ENCODE results near the gene KIF17. TPM values are rescaled to one million over a fixed set of nuclear protein-coding genes. Genes with fewer than 3 reads are reported as not detected.

Gene KIF17
- total RNA-seq, 4 donors from 2014 or later = 2.0 to 12.4 (median 4.1) TPM

DNA sequence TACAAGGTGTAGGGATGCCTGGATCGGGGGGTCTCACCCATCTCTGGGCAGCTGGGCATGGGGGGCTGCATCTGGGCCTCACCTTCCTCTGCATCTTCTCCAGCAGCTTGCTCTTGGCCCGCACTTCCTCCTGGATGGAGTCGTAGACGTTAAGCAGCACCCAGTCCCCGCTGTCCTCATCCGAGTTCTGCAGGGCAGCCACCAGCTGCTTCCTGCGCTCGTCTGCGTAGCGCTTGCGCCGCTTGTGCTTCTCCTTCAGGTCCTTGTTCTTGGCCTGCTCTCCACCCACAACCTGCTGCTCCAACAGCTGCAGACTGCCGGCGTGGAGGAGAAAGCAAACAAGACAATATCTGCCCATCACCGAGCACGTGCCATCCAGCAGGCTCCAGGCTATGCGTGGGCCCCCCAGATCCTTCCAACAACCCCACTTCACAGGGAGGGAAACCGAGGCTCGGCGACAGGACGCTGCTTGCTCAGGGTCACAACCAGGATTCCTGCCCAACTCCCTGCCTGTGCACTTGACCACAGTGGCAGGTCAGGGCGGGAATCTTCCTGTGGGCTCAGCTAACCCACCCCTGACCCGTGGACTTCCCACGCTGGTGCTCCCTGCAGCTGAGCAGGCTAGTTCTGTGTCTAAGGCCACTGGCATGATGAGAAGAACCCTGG lies 35.1 kb downstream of the KIF17 start:
- TF ChIP-seq, protein P1, sequence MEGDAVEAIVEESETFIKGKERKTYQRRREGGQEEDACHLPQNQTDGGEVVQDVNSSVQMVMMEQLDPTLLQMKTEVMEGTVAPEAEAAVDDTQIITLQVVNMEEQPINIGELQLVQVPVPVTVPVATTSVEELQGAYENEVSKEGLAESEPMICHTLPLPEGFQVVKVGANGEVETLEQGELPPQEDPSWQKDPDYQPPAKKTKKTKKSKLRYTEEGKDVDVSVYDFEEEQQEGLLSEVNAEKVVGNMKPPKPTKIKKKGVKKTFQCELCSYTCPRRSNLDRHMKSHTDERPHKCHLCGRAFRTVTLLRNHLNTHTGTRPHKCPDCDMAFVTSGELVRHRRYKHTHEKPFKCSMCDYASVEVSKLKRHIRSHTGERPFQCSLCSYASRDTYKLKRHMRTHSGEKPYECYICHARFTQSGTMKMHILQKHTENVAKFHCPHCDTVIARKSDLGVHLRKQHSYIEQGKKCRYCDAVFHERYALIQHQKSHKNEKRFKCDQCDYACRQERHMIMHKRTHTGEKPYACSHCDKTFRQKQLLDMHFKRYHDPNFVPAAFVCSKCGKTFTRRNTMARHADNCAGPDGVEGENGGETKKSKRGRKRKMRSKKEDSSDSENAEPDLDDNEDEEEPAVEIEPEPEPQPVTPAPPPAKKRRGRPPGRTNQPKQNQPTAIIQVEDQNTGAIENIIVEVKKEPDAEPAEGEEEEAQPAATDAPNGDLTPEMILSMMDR (IDR thresholded peaks at IDR 0.05; ENCODE audit: low read depth) = no peak

DNA sequence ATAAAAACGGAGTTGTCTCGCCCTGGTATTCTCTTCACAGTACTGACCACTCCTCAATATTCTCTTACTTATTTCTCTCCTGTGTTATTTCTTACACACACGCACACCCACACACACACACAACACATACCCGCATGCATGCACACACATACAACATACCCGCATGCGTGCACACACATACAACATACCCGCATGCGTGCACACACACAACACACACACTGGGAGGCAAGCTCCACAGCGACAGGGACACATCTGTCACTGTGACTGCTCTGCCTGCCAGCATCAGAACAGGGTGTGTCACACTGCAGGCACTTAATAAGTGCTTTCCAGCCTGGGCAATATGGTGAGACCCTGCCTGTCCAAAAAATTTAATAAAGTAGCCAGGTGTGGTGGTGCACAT lies 35.8 kb downstream of the KIF17 start:
- TF ChIP-seq, protein P1 (IDR thresholded peaks at IDR 0.05; ENCODE audit: low read depth) = no peak

DNA sequence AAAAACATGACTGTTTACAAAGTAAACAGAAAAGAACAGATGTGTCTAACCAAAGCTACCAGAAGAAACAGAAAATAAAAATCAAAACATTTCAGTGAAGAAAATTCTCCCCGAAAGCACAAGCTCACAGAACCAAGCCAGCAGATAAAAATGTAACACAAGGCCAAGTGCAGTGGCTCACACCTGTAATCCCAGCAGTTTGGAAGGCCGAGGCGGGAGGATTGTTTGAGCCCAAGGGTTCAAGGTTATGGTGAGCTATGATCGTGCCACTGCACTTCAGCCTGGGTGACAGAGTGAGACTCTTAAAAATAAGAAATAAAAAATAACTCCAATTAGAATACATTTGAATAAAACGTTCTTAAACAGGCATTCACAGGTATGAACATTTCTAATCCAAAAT lies 37.5 kb downstream of the KIF17 start:
- TF ChIP-seq, protein P1 (IDR thresholded peaks at IDR 0.05; ENCODE audit: low read depth) = no peak

DNA sequence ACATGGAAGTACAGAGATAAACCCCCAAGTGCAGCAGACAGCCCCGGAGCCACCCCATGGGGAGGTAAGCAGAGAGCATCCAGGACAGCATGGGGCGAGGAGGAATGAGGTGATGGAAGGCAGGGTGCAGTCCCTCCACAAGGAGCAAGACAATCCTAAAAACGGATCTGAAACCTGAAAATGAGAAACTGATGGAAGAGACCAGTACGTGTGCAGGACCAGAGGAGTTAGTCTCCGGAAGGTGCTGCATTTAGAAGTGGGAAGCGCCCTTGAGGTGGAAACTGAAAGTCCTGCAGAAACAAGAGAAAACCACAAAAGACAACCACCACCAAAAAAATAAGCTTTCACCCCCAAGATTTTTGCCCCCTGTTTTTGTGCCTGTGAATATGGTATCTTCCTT lies 39.2 kb downstream of the KIF17 start:
- TF ChIP-seq, protein P1 (IDR thresholded peaks at IDR 0.05; ENCODE audit: low read depth) = no peak

DNA sequence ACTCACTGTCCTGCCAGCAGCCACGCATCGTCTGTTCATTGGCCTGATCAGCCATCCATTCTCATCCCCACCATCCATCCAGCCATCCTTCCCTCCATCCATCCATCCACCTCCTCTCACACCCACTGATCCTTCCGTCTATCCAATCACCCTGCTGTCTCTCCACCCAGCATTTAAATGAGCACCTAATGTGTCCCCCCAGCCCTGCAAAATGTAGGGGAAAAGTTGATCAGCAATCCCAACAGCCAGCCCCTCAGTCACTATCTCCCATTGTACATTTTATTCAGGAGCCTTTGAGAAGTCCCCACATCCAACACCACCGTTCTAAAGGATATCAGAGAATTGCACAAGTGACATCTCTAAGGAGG lies 45.6 kb downstream of the KIF17 start:
- TF ChIP-seq, protein P1 (IDR thresholded peaks at IDR 0.05; ENCODE audit: low read depth) = no peak

DNA sequence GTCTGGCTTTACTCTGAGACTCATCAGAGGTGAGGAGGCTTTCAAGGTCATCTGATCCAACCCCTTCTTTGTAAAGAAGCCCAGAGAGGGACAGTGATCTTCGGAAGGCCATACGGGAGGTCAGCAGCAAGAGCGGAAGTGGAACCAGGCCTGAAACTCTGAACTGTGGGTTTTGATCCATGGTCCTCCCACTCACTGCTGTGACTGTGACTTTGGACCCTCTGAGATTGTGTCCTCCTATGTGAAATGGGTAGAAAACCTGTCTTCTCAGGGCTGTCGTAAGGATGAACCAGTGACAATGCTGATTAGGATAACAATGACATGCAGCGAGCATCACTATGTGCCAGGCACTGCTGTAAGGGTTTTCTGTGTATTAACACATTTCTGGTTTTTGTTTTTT lies 46.9 kb downstream of the KIF17 start:
- TF ChIP-seq, protein P1 (IDR thresholded peaks at IDR 0.05; ENCODE audit: low read depth) = no peak

DNA sequence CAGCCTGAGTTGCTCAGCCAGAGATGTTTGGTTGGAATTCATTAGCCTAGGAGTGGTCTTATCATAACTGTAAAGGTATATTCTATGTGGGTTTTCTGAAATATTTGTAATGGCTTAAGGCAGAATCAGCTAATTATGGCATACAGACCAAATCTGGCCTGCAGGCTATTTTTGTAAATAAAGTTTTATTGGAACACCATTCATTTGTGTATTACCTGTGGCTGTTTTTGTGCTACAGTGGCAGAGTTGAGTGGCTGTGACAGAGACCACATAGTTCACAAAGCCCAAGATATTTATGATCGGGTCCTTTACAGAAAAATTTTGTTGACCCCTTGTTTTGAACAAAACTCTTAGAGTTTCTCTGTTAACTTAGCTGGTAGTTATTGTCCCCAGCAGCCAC lies 49.2 kb downstream of the KIF17 start:
- TF ChIP-seq, protein P1 (IDR thresholded peaks at IDR 0.05; ENCODE audit: low read depth) = no peak
